RWPE2 (cell line): Measurements from ENCODE around the gene NEUROD4.

ENCODE experiments used
- ATAC-seq: fragments of 200-7000 bp; cut with Tn5 transposase; 3 replicates; pipeline ENCODE4 v1.9.1; 2021; ENCODE audit warnings: low read depth
- DNase-seq: peaks from one replicate; pipeline ENCODE4 v3.0.0-alpha.2; 2020; ENCODE audit warnings: low spot score
- H3K27ac ChIP-seq: fragments of 450-650 bp; 2 replicates; pipeline ENCODE4 v1.5.1; 2017; ENCODE audit warnings: mild to moderate bottlenecking; ENCODE audit not compliant: poor library complexity, severe bottlenecking
- H3K27me3 ChIP-seq: fragments of 250-450 bp; sonication (Bioruptor Pico); 2 replicates; pipeline ENCODE4 v1.5.1; 2021; ENCODE audit warnings: mild to moderate bottlenecking, moderate library complexity; ENCODE audit not compliant: insufficient read depth, poor library complexity, severe bottlenecking
- H3K36me3 ChIP-seq: fragments of 250-450 bp; sonication (Bioruptor Pico); 2 replicates; pipeline ENCODE4 v1.5.1; 2020; ENCODE audit warnings: low read depth, mild to moderate bottlenecking, moderate library complexity
- H3K4me1 ChIP-seq: fragments of 250-450 bp; sonication (Bioruptor Pico); 2 replicates; pipeline ENCODE4 v1.5.1; 2021; ENCODE audit warnings: mild to moderate bottlenecking, moderate library complexity; ENCODE audit not compliant: insufficient read depth, poor library complexity, severe bottlenecking
- H3K4me3 ChIP-seq: fragments of 250-450 bp; sonication (Bioruptor Pico); 2 replicates; pipeline ENCODE4 v1.5.1; 2021; ENCODE audit warnings: mild to moderate bottlenecking, moderate library complexity; ENCODE audit not compliant: severe bottlenecking
- H3K9me3 ChIP-seq: fragments of 250-450 bp; sonication (Bioruptor Pico); 2 replicates; pipeline ENCODE4 v1.5.1; 2021; ENCODE audit warnings: mild to moderate bottlenecking, moderate library complexity; ENCODE audit not compliant: severe bottlenecking
- CTCF ChIP-seq: fragments of 450-650 bp; IDR thresholded peaks from one replicate; pipeline ENCODE4 v1.5.1; 2017; ENCODE audit warnings: mild to moderate bottlenecking, moderate library complexity; ENCODE audit not compliant: poor library complexity, severe bottlenecking

The NEUROD4 gene, protein sequence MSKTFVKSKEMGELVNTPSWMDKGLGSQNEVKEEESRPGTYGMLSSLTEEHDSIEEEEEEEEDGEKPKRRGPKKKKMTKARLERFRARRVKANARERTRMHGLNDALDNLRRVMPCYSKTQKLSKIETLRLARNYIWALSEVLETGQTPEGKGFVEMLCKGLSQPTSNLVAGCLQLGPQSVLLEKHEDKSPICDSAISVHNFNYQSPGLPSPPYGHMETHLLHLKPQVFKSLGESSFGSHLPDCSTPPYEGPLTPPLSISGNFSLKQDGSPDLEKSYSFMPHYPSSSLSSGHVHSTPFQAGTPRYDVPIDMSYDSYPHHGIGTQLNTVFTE

DNA sequence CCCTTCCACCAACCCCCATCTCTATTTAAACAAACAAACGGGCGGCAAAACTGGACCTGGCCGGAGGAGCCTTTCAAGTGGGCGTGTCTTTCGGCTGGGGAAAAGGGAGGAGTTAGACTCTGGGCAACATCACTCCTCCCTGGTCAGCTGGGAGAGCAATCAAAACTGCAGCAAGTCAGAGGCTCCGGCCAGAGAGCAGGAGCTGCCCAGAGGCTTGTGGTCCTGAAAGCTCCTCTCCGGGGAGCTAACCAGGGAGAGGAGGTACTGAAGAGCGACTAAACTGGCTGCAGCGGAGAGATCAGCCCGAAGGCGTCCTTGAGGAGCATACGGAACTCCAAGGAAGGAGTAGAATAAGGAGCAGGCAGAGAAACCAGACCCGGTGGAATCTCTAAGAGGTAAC is at the start of gene NEUROD4:
Gene NEUROD4, plus strand, starts transcription at position 191 of the 400 bp plus-strand sequence. CDS start 6,466 bp downstream, outside the sequence.
- TF ChIP-seq CTCF: no peak
- peak; percentile 93 for ATAC-seq
- Histone ChIP-seq H3K36me3 (no peaks in the 10 kb centered on the region), H3K4me1 (no peaks in the 10 kb centered on the region), H3K4me3 (no peak within 1 kb of the TSS), H3K9me3 (no peaks in the 10 kb centered on the region), H3K27me3 (peaks cover 28% of the 10 kb centered on the region), H3K27ac (no peak within 1 kb of the TSS)
- peak; percentile 55 for DNase-seq

DNA sequence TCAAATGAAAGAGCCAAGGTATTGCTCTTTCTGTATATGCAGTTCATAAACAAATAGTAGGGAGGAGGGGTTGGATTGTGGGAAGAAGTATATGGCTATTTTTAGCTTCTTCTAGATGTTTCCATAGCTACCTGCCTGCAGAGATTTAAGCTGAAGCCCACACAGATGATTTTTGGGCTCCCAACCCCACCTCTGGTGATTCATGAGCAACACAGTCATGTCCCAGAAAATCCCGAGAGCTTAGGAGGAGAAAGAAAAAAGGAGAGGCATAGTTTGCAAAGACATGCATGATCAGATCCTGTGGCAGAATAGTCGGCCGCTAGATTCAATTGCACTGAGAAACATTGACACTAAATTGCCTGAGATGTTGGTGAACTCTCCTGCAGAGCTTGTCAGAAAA is 49.0 kb upstream of the NEUROD4 start:
- no peak for TF ChIP-seq CTCF
- peaks cover 16% of the 10 kb centered on the region for H3K27me3 ChIP-seq

DNA sequence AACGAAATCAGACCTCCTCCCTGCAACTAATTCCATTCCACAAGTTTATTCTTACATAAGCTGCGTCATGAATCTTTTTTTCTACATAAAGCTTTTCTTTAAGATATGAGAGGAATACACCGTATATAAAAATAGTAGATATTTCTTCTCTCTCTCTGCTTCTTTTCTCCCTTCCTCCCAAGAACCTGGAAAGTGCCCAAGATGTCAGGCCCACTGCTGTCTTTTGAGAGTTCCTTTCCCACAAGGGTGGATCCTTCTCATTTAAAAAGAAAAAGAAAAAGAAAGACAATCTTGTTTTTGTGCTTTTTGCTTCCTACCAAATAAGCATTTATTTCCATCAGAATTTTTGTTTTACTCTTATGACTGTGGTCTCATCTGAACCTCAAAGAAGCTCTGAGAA is 46.2 kb upstream of the NEUROD4 start:
- Histone ChIP-seq H3K9me3 (no peaks in the 10 kb centered on the region), H3K36me3 (no peaks in the 10 kb centered on the region), H3K4me1 (no peaks in the 10 kb centered on the region), H3K27me3 (peaks cover 20% of the 10 kb centered on the region), H3K27ac (no peak overlapping the region), H3K4me3 (no peak overlapping the region)
- no peak for TF ChIP-seq CTCF
- no peak for DNase-seq
- no peak for ATAC-seq

More for the DNA sequence above, 49.0 kb upstream of the NEUROD4 start:
- ATAC-seq: no peak
- Histone ChIP-seq H3K36me3 (no peaks in the 10 kb centered on the region), H3K9me3 (no peaks in the 10 kb centered on the region), H3K27ac (no peak overlapping the region), H3K4me1 (no peaks in the 10 kb centered on the region), H3K4me3 (no peak overlapping the region)
- DNase-seq: no peak

- Histone ChIP-seq H3K4me3 (no peak overlapping the region), H3K27me3 (peaks cover 20% of the 10 kb centered on the region), H3K27ac (no peak overlapping the region), H3K4me1 (no peaks in the 10 kb centered on the region), H3K9me3 (no peaks in the 10 kb centered on the region), H3K36me3 (no peaks in the 10 kb centered on the region)
- TF ChIP-seq CTCF: no peak
- no peak for ATAC-seq
- no peak for DNase-seq
These were observed 45.5 kb upstream of the NEUROD4 start for GRCh38 chr12:54974279-54974678.

- Histone ChIP-seq H3K27ac (no peak overlapping the region), H3K4me3 (no peak overlapping the region), H3K36me3 (no peaks in the 10 kb centered on the region), H3K4me1 (no peaks in the 10 kb centered on the region), H3K27me3 (peaks cover 19% of the 10 kb centered on the region), H3K9me3 (no peaks in the 10 kb centered on the region)
- no peak for ATAC-seq
- no peak for DNase-seq
- no peak for TF ChIP-seq CTCF
These were observed 44.5 kb upstream of the NEUROD4 start for GRCh38 chr12:54975272-54975671.
